HG02588 (cell line): ENCODE measurements around the gene UBAC2.
A peak's percentile ranks its signal among the peaks of the same experiment; 100 is the strongest.

Source experiments
- ATAC-seq: cut with Tn5 transposase; IDR thresholded peaks from one replicate; pipeline ENCODE4 v1.9.1; 2021; ENCODE audit warnings: mild to moderate bottlenecking, moderate library complexity; ENCODE audit not compliant: unreplicated experiment

Gene UBAC2

DNA sequence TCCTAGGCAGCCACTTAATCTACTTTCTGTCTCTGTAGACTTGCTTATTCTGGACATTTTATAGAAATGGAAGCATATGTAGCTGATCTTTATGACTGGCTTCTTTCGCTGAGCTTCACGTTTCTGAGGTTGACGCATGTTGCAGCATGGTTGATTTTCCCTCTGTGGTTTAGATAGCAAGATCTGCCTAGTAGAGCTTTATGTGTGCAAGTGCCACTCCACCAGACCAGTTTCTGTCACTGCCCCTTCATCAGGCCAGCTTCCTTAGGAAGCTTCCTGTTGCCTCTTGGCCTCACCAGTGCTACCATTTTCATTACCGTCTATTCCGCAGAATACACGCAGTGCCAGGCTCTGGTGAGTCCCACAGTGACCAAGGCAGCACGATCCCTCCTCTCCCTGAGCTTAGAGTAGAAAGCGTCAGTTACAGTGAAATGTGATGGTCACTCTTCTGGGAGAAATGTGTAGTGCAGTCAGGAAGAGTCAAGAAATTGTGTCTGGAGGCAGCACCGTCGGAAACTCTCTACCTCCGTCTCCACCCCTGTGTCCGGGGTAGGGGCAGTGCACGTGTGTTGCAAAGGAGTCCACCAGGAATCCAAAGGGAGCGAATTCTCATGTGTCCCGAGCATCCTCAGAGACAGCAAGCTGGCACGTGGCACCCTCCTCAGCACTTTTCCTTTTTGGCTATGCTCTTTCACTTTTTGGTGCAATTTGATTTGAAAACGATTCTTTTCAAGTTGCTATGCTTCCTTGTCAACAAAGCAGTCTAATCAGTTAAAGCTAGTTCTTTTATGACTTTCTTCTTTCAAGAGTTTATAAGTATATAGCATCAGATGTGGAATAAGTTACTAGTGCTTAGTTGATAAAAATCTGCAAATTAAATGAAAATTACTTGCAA lies 151.9 kb downstream of the UBAC2 start:
- ATAC-seq = no peak

DNA sequence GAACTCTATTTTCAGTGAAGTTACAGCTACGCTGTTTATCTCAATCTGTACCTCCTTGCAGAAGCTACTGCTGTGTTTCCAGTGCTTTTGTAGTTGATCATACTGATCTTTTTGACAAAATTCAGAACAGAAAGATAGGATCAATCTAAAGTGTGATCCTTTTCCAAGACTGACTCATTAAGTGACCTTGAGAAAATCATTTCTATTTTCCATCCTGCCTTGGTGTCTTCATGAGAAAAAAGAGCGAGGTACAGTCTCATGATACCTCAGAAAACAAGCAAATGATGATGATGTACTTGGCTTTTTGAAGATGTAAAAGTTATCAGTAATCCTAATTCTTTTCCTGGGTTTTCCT lies 152.6 kb downstream of the UBAC2 start:
- ATAC-seq = no peak

DNA sequence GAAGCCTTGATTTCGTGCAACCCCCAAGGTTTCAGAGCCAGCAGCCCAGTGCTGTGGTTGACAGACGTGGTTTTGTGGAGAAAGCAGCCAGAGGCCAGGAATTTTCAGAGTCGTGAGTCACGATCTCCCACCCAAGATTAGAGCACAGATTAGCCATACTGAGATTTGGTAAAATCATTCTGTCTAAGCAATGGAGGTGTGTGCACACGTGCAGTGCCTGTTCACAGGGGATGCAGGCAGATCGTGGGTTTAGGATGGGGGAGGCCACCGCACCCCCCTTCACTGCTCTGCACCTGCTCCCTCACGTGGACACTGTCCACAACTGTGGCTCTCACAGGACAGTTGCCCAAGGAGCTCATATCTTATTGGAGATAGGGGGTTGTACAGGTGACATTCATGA lies 153.2 kb downstream of the UBAC2 start:
- ATAC-seq = no peak

DNA sequence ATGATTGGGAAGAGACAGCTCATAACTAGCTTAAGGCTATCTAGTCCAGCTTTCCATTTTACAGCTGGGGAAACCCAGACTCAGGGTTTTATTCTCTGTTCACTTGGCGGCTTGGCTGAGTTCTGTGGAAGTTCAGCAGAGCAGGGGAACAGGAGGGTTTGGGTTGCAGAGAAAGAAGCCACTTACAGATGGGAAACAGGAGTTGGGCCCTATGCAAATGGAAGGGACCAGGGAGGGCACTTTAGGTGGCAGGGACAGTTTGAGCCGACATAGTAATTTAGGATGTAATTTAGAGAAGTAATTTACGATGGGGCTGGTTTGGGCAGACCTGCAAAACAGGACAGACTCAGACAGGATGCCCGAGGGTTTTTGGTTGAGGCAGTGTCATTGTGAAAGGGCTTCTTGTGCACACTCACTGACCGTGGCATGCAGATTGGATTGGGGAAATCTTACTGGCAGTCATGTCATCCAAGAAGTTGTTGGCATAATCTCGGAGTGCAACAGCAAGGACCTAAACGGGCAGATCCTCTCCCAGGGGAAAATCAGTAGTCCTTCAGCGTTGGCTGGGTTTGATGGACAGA lies 153.8 kb downstream of the UBAC2 start:
- no peak for ATAC-seq

DNA sequence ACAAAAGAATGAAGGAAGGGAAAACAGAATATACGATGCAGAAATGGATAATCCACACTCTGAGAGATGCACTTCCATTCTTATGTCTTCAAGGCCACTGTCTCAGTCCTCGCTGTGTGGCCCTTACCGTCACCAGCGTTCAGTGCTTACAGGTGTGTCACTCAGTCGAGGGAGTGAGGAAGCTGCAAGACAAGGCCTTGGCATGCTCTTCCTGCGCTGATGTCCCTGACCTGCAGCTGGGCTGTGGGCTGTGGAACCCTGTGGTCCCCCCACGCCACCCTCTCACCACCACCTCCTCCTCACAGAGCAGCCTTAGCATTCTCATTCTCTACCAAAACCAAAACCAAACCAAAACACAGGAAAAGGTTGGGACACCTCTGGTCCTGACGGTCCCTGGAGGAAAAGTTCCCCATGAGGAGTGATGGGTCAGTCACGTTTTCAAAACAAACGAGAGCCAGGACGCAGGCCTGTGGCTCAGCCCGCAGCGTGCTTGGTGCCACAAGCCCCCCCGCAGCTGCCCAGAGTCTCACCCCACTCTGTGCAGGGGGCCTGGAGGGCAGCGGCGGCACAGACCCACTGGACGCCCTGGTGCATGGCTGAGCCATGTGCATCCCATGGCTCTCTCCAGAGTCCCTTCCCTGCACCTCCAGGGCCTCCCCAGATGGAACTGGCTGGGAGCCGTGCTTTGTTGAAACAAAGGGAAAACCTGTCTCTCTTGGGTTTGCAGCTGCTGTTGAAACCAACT lies 154.8 kb downstream of the UBAC2 start:
- no peak for ATAC-seq

DNA sequence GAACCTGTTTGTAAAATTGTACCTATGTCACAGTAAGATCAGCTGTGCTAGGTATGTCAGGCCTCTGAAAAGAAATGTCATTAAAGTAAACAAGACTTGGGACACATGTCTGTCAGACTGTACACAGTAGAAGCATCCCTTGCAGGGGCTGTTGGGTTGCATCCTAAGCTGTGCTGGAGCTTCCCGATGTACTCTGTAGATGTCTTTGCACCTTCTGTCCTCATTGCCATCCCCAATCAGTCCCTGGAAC lies 155.3 kb downstream of the UBAC2 start:
- ATAC-seq = no peak

DNA sequence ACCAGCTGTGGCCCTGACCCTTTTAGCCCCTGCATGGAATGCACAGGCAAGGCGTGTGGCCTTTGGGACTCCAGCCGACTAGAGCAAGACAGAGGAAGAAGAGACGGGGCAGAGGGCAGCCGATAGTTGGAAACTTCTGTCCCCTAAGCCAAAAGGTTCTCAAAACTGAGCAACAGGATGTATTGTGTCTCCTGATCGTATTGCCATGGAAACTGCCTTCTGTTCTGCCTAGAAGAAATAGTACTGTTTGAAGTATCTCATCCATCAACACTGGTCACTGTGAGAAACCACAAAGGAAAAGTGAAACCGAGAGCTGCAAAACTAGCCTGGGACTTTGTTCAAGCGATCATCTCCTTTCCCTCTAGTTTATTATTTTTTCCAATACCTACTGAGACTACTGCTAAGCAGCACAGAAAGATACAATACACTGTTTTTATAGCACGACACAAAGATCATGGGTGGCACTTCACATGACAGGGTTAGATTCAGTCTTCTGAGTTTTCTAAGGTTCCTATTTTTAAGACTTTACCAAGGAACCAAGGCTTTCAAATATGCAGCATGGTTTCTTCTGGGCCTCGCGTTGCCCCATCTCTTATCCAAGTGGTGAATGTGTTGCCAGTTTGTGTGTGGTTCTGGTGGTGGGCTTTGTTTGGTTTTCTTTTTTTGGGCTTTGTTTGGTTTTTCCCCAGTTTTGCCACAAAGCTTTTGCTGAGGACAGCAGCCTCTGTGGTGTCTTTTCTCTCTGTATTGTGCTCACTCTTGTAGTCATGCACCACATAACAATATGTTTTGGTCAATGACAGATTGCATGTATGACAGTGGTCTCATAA lies 155.8 kb downstream of the UBAC2 start:
- ATAC-seq = peak; percentile 43

DNA sequence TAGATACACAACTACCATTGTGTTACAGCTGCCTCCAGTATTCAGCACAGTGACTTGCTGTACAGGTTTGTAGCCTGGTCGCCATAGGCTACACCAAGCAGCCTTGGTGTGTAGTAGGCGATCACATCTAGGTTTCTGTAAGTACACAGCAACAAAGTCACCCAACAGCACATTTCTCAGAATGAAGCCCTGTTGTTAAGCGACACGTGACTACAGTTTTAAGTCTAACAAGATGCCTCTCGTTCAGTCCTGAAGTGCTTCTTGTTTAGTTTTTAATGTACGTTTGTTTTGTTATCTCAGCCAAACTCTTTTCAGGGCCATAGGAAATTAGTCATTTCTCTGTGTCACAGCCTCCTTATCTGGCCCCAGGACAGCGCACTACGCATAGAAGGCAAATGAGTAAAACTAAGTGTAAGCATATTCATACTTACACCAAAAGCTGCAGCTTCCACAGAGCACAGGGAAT lies 156.5 kb downstream of the UBAC2 start:
- ATAC-seq = peak; percentile 25

DNA sequence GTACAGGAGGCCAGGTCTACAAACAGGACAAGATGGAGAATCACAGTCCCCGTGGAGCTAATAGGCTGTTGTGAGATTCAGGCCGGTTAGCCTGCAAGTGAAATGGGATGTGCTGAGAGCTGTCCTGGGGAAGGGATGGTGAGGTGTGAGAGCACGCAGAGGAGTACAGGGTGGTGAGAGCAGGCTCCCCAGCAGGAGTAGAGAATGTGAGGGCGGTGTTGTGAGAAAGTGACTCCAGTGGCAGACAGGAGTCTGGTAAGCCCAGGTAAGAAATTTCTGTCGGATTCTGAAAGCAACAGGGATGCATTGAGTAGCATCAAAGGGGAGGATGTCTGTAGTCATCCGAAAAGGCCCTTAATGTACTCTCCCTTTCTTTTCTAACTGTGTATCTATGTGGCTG lies 157.3 kb downstream of the UBAC2 start:
- ATAC-seq = no peak

DNA sequence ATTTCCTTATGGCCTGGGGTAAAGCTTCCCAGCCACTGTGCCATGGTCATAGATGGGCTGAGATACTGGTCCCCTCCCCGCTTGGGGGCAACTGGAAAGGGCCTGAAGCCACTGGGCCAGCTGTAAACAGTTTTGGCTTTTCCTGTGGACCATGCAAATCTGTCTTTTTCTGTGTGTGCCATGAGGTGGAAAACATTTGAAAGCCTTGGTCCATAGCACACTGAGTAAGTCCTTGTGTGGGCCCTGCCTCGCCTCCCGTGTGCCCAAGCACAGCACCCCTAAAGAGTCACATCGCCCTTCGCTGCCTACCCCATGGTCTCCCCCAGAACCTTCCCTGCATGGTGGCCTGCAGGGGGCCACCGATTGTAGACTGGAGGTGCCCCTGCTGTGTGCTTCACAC lies 158.9 kb downstream of the UBAC2 start:
- no peak for ATAC-seq

DNA sequence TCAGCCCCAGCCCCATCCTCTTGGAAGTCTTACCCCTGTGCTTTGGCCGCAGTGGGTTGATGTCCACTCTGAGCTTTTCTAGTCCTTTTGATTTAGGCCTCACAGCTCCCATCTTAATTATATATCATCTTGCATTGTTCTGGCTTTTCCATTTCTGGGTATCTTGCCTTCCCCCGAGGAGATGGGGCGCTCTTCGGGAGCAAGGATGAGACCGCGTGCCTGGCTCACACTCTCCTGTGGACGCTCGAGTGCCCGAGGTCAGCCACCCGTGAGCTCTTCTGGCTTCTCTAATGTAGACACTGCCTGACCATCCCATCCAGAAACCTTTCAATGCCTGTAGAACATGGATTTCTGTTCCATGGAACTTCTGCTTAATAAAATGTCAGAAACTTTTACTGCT lies 160.0 kb downstream of the UBAC2 start:
- ATAC-seq = no peak

DNA sequence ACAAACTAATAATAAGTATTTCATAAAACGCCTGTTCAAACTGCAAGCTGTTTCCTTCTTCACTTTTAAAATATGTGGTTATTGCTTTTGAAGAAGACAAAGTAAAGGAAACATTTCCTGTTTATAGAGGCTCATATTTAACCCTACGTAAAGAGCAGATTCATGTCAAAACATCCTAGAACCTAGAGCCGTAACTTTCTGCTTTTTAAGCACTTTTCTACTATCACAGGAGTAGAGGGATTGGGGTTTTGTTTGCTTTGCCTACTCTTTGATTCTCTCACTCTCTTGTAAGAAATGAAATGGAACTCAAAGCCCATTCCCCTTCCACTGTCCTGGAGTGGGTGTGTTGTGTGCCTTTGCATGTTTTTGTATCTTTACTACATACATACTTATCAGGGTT lies 160.5 kb downstream of the UBAC2 start:
- no peak for ATAC-seq

DNA sequence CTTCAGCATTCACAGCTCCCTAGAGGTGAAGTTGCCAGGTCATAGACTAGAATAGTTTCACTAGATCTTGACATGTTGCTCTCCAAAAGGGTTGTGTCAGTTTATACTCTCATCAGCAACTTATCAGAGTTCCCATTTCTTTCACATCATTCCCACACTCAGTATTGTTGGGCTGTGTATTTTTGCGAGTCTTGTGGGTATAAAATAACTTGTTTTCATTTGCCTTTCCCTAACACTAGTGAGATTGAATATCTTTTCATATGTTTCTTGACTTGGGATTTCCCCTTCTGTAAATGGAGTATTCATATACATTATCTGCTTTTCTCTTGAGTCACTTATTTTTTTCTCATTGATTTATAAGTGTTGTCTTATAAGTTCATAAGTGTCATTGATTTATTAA lies 161.7 kb downstream of the UBAC2 start:
- ATAC-seq = no peak

DNA sequence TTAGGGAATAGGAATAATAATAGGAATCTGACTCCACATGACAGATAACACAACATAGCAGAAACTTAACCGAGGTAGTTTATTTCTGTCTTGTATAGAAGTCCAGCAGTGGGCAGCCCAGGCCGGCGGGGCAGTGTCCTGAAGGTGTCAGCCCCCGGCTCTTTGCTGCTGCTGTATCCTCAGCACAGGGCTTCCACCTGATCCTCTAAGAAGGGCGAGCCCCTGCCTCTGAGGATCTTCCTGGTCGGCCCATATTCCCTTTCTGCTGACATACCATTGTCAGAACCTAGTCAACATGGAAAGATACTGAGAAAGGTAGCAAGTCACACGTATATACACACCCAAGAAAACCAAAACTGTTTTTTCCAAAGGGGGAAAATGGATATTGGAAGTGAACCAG lies 162.7 kb downstream of the UBAC2 start:
- ATAC-seq = no peak

DNA sequence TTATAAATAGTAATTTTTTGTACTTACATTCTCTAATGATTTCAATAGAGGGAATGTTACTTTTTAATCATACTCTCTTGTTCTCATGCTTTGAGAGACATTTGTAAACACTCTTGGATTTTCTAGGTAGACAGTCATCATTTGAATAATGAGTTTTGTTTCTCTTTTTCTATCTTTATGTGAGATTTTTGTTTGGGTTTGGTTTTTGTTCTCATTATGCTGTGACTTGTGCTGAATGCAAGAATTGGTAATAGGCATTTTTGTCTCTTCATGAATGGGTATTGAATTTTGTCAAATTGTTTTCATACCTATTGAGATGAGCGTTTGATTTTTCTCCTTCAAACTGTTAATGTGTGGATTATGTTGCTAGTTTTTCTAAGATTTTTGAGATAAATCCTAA lies 163.3 kb downstream of the UBAC2 start:
- peak; percentile 48 for ATAC-seq

DNA sequence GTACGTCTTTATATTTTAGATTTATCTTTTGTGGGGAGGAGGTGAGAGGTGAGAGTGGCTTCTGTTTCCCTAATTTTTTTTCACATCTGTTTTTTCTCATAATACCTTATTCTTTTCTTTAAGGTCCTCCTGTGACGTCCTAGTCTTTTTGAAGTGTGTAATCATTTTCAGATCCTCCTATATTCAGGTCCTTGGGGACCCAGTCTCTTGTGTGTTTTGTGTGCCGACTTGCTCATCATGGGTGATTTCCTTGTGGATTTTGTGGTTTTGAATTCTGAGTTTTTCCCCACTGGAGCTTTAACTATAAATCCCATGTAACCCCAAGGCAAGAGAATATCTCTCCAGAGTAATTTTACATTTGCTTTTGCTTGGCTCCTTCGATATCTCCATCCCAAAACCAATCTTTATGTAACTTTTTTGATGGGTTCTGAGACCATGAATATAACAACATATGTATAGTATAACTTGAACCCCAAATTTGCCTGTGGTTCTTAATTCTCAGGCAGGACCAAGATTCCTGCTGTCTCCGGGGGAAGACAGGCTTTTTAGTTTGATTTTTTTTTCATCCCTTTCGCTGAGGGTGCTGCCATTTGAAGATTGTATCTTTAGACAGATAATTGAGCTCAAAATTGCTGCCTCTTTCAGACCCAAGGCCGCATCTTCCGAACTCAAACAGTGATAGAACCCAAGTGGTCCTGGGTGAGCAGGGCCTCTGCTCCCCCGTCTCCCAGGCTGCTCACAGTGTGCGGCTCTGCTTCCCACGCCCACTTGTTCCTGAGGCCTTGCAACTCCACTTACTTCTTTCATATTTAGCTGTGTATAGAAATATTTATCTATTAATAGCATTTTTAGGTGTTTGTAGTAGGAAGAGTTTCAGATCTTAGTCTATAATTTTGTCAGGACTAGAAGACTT lies 165.7 kb downstream of the UBAC2 start:
- ATAC-seq = no peak

DNA sequence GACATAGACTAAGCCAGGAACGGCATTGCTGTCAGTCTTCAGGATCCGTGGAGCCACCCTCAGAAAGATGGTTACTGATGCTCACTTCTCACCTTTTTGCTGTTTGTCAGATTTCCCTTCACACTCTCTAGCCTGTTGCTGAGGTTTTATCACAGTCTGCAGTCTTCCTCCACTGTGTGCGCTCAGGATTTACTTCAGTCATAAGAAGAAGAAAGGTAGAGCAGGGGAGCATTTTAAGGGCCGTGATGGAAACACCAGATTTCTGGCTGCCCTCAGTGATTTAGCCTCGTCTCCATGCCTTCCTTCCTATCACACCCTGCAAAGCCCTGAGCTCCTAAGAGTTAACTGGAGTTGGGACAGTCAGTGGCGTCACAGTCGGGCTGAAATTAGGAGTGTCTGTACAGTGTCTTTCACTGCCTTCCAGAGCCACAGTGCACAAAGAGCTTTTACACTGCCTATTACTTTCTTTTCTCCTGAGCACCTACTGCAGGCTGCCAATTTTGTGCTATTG lies 166.5 kb downstream of the UBAC2 start:
- ATAC-seq = no peak

DNA sequence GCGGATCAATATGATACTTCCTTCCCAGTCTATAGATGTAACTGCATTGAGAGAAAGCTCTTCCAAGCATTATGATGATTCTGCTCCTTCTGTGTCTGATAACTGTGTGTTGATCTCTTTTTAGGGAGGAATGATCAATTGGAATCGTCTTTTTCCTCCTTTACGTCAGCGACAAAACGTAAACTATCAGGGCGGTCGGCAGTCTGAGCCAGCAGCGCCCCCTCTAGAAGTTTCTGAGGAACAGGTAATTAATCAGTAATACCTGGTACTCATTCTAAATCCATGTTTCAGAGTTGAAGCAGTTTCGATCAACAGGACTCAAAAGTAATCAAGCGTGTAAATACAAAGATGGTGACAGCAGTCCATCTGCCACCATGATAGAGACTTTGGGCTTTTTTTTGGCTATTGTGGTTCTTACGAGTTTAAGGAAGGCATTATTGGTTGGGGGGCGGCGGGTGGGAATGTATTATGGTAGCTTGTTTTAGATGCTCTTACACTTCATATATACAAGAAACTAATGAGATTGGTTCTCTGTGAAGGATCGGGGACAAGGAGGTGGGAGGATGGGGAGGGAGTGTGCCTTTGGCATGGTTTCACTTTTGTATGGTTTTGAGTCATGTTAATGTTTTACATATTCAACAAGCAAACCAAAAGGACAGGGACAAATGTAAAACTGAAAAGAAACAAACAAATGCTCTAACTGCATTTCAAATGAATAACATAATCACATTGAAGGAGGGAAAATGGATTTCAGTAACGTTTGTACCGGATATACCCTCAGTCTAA lies 167.2 kb downstream of the UBAC2 start:
- ATAC-seq = no peak
